ENCODE measurements around the gene MCOLN1. TPM values are rescaled to one million over a fixed set of nuclear protein-coding genes. Genes with fewer than 3 reads are reported as not detected.

MCOLN1 gene
- total and polyA plus RNA-seq, 2 of the 4 experiments (the other 2 are of a cell fraction), result 3.4 to 19.6 TPM

DNA sequence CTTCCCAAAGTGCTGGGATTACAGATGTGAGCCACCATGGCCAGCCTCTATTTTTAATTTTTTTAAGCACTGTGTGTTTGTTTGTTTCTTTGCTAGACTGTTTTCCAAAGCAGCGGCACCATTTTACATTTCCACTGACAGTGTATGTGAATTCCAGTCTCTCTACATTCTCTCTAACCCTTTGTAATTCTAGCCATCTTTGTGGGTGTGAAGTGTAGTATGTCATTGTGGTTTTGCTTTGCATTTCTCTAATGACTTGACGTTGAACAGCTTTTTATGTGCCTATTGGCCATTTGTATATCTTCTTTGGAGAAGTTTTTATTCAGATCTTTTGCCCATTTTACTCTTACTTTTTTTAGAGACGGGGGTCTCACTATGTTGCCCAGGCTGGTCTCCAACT is 24.7 kb downstream of the MCOLN1 start:
- H3K36me3 ChIP-seq (ENCODE audit: control insufficient read depth, insufficient read depth, low read length), result peaks cover 30% of the 10 kb centered on the region
- no peak overlapping the region for H4K8ac ChIP-seq (ENCODE audit: low read depth in 2 of 2, low read length in 2 of 2)
- H3K27me3 ChIP-seq (ENCODE audit: control insufficient read depth, insufficient read depth, low read length), result no peaks in the 10 kb centered on the region
- H3K23ac ChIP-seq (ENCODE audit: low read depth, low read length), result no peak overlapping the region
- H2BK20ac ChIP-seq (ENCODE audit: low read depth, low read length), result no peak overlapping the region
- in situ Hi-C loops (cut with MboI; ENCODE audit: low sequenced_read_pairs) (no loop called here), intact Hi-C loops (cut with micrococcal nuclease) (no loop called here), dilution Hi-C loops (cut with HindIII; ENCODE audit: low sequenced_read_pairs, unreplicated experiment) (no loop called here)
- no peaks in the 10 kb centered on the region for H3K4me1 ChIP-seq (ENCODE audit: control insufficient read depth, insufficient read depth, low read length)
- H4K20me1 ChIP-seq (ENCODE audit: insufficient read depth, low read length), result no peaks in the 10 kb centered on the region; the same call in 1 of the 2 replicates
- H3K9me1 ChIP-seq (ENCODE audit: insufficient read depth, low read length), result no peaks in the 10 kb centered on the region
- no peak overlapping the region for H3K14ac ChIP-seq (replicated peaks; ENCODE audit: low read depth, low read length)
- H3K4me2 ChIP-seq (ENCODE audit: low read depth, low read length), result no peak overlapping the region
- H3K18ac ChIP-seq (ENCODE audit: low read depth, low read length), result no peak overlapping the region
- ATAC-seq (ENCODE audit: low read depth), result no peak
- no peak overlapping the region for H3K27ac ChIP-seq (ENCODE audit: insufficient read depth, low read length)
- H4K5ac ChIP-seq (ENCODE audit: low read depth, low read length), result no peak overlapping the region
- H2AFZ ChIP-seq (replicated peaks; ENCODE audit: low read length, poor library complexity), result no peak overlapping the region
- ChIA-PET POLR2A (ENCODE audit: unreplicated experiment) (no interaction called here), CTCF (no interaction called here)
- no peak overlapping the region for H3K9ac ChIP-seq (ENCODE audit: low read depth, low read length)
- H3K79me1 ChIP-seq (ENCODE audit: low read depth in 1 of 2, low read length in 2 of 2), result 0 out of 4 replicates have a peak, but pooled peaks cover 1 to 2% of the 10 kb centered on the region in 2 experiments
- no peak overlapping the region for H2BK15ac ChIP-seq (ENCODE audit: low read depth, low read length)
- no peak overlapping the region for H3K4me3 ChIP-seq (ENCODE audit: insufficient read depth, low read depth, low read length)
- DNase-seq, result no peak
- H2AK5ac ChIP-seq (ENCODE audit: low read depth, low read length), result no peak overlapping the region
- no peak overlapping the region for H2BK120ac ChIP-seq (ENCODE audit: low read depth, low read length)
- H2AK9ac ChIP-seq (replicated peaks; ENCODE audit: low read depth, low read length, poor library complexity), result no peak overlapping the region
- 100% methylated on average over 1 of the region's 3 CpGs; no CpG with 5 or more reads in 1 of the 2 experiments for WGBS, 2 experiments (ENCODE audit: extremely low coverage in 2 of 2, insufficient read length in 1 of 2)
- H3K4ac ChIP-seq (ENCODE audit: low read depth, low read length), result no peak overlapping the region
- no TSS peak for BruUV-seq (replicated peaks)
- no peaks in the 10 kb centered on the region for H3K9me3 ChIP-seq (ENCODE audit: control insufficient read depth, insufficient read depth, low read length)
- H2BK5ac ChIP-seq (ENCODE audit: low read depth, low read length, poor library complexity, severe bottlenecking), result no peak overlapping the region
- TF ChIP-seq RAD21 (IDR thresholded peaks at IDR 0.05; ENCODE audit: low read length) (no peak), NFE2L2 (IDR thresholded peaks at IDR 0.05; ENCODE audit: low read depth, low read length) (no peak), BHLHE40 (IDR thresholded peaks at IDR 0.05; ENCODE audit: low read depth, low read length) (no peak), RFX5 (IDR thresholded peaks at IDR 0.05; ENCODE audit: low read depth, low read length) (no peak), SMC3 (IDR thresholded peaks at IDR 0.05; ENCODE audit: low read depth, low read length) (no peak), ELK1 (IDR thresholded peaks at IDR 0.05; ENCODE audit: borderline replicate concordance, low read depth, low read length) (no peak), MAZ (IDR thresholded peaks at IDR 0.05; ENCODE audit: borderline replicate concordance, low read depth, low read length) (no peak), RCOR1 (IDR thresholded peaks at IDR 0.05; ENCODE audit: insufficient replicate concordance, low read length) (no peak), FOS (IDR thresholded peaks at IDR 0.05; ENCODE audit: low read depth, low read length) (no peak), CEBPB (IDR thresholded peaks at IDR 0.05; ENCODE audit: low read depth, low read length) (no peak), MXI1 (IDR thresholded peaks at IDR 0.05; ENCODE audit: borderline replicate concordance, low read depth, low read length) (no peak), POLR2A (IDR thresholded peaks at IDR 0.05; ENCODE audit: low read depth, low read length) (no peak)
- TF ChIP-seq, protein P1, sequence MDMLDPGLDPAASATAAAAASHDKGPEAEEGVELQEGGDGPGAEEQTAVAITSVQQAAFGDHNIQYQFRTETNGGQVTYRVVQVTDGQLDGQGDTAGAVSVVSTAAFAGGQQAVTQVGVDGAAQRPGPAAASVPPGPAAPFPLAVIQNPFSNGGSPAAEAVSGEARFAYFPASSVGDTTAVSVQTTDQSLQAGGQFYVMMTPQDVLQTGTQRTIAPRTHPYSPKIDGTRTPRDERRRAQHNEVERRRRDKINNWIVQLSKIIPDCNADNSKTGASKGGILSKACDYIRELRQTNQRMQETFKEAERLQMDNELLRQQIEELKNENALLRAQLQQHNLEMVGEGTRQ (IDR thresholded peaks at IDR 0.05; ENCODE audit: low read depth, low read length), result no peak
- TF ChIP-seq, protein P2, sequence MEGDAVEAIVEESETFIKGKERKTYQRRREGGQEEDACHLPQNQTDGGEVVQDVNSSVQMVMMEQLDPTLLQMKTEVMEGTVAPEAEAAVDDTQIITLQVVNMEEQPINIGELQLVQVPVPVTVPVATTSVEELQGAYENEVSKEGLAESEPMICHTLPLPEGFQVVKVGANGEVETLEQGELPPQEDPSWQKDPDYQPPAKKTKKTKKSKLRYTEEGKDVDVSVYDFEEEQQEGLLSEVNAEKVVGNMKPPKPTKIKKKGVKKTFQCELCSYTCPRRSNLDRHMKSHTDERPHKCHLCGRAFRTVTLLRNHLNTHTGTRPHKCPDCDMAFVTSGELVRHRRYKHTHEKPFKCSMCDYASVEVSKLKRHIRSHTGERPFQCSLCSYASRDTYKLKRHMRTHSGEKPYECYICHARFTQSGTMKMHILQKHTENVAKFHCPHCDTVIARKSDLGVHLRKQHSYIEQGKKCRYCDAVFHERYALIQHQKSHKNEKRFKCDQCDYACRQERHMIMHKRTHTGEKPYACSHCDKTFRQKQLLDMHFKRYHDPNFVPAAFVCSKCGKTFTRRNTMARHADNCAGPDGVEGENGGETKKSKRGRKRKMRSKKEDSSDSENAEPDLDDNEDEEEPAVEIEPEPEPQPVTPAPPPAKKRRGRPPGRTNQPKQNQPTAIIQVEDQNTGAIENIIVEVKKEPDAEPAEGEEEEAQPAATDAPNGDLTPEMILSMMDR (conservative IDR thresholded peaks at IDR 0.05; ENCODE audit: low read depth, low read length), result no peak
- no peak overlapping the region for H3K56ac ChIP-seq (ENCODE audit: extremely low read depth, insufficient read depth, low read length)
- no peak overlapping the region for H4K91ac ChIP-seq (ENCODE audit: insufficient read depth, low read depth, low read length)

Measured in IMR-90 (cell line).